H1 (cell line): ENCODE measurements around the gene CHAC1. TPM values are rescaled to one million over a fixed set of nuclear protein-coding genes. Genes with fewer than 3 reads are reported as not detected.

Experiments used
- CTCF ChIA-PET: fragments of 300-600 bp; sonication (Branson Sonifier 250); formaldehyde crosslinking; loops from one replicate; lab custom pipeline; 2021; ENCODE audit not compliant: partially characterized antibody; lab: Charles Lee
- POLR2A ChIA-PET: fragments of 300-600 bp; sonication (Branson Sonifier 250); formaldehyde crosslinking; loops from one replicate; lab custom pipeline; 2021; ENCODE audit warnings: inconsistent platforms; ENCODE audit not compliant: partially characterized antibody; lab: Charles Lee
- DNase-seq, 2 experiments: peaks; one replicate each; pipeline versions ENCODE4 v3.0.0 to v3.0.0-alpha.2; 2010 to 2022; ENCODE audit warnings: low spot score in 2 of 2, low read depth in 1 of 2, mixed read lengths in 1 of 2
- FAIRE-seq: peaks from 2 replicates; lab custom pipeline; 2011; peaks lifted over from hg19 to GRCh38; lab: Jason Lieb, UNC
- H2AFZ ChIP-seq: 2 replicates; pipeline ENCODE4 v1.8.1; 2012; ENCODE audit warnings: low read length, inconsistent platforms
- H2AK5ac ChIP-seq: 2 replicates; pipeline ENCODE4 v1.6.1; 2013; ENCODE audit warnings: low read depth, low read length
- H2BK120ac ChIP-seq: replicated peaks from 2 replicates; pipeline ENCODE3; 2013; ENCODE audit warnings: low read depth, low read length, inconsistent platforms
- H2BK12ac ChIP-seq: 2 replicates; pipeline ENCODE4 v1.6.1; 2013; ENCODE audit warnings: low read depth, low read length
- H2BK15ac ChIP-seq: 2 replicates; pipeline ENCODE4 v1.6.1; 2013; ENCODE audit warnings: low read length
- H2BK20ac ChIP-seq: 2 replicates; pipeline ENCODE4 v1.6.1; 2013; ENCODE audit warnings: low read length
- H2BK5ac ChIP-seq: 2 replicates; pipeline ENCODE4 v1.6.1; 2013; ENCODE audit warnings: low read depth, low read length
- H3K14ac ChIP-seq: 2 replicates; pipeline ENCODE4 v1.6.1; 2013; ENCODE audit warnings: inconsistent platforms; ENCODE audit not compliant: insufficient read length
- H3K18ac ChIP-seq: 2 replicates; pipeline ENCODE4 v1.6.1; 2013; ENCODE audit warnings: low read length; ENCODE audit errors: extremely low read depth
- H3K23ac ChIP-seq: 2 replicates; pipeline ENCODE4 v1.6.1; 2013; ENCODE audit warnings: inconsistent platforms; ENCODE audit not compliant: insufficient read length
- H3K23me2 ChIP-seq: 2 replicates; pipeline ENCODE4 v1.6.1; 2013; ENCODE audit warnings: low read depth, low read length
- H3K27ac ChIP-seq: 2 replicates; pipeline ENCODE4 v1.6.1; 2011; ENCODE audit warnings: low read depth, low read length, inconsistent platforms
- H3K27me3 ChIP-seq, 4 experiments: replicated peaks in 1 of 4; 1 replicate in 1 of 4; 2 replicates in 3 of 4; pipeline versions ENCODE4 v1.6.1 to v1.8.1; 2011 to 2013; ENCODE audit warnings: low read length in 3 of 4, mild to moderate bottlenecking in 3 of 4, inconsistent platforms in 2 of 4, mixed read lengths in 2 of 4, moderate library complexity in 1 of 4; ENCODE audit not compliant: control insufficient read depth in 3 of 4, insufficient read depth in 3 of 4; ENCODE audit errors: extremely low read depth in 1 of 4
- H3K36me3 ChIP-seq, 4 experiments: 2 replicates each; pipeline versions ENCODE4 v1.6.1 to v1.8.1; 2011 to 2013; ENCODE audit warnings: mild to moderate bottlenecking in 4 of 4, low read length in 3 of 4, moderate library complexity in 2 of 4, control low read depth in 1 of 4, inconsistent platforms in 1 of 4; ENCODE audit not compliant: insufficient read depth in 4 of 4, control insufficient read depth in 2 of 4
- H3K4ac ChIP-seq: replicated peaks from 2 replicates; pipeline ENCODE3; 2013; ENCODE audit warnings: low read length, low read depth, mixed read lengths, inconsistent platforms; ENCODE audit not compliant: insufficient read length
- H3K4me1 ChIP-seq, 4 experiments: replicated peaks in 1 of 4; 1 replicate in 1 of 4; 2 replicates in 3 of 4; pipeline versions ENCODE4 v1.6.1 to v1.8.1; 2011 to 2013; ENCODE audit warnings: low read length in 3 of 4, inconsistent platforms in 2 of 4, mixed read lengths in 1 of 4; ENCODE audit not compliant: insufficient read depth in 4 of 4, control insufficient read depth in 3 of 4
- H3K4me2 ChIP-seq, 2 experiments: 2 replicates each; pipeline versions ENCODE4 v1.6.1 to v1.8.1; 2011 to 2013; ENCODE audit warnings: low read depth in 2 of 2, low read length in 2 of 2, control low read depth in 1 of 2, inconsistent platforms in 1 of 2, mild to moderate bottlenecking in 1 of 2; ENCODE audit not compliant: insufficient read depth in 1 of 2
- H3K4me3 ChIP-seq, 4 experiments: fragments of 200-600, 300-600 bp in 1 of 4; sonication (generic), shearing (Covaris generic), sonication (Bioruptor Twin) in 1 of 4; 2 replicates each; pipeline versions ENCODE4 v1.5.1 to v1.8.1; 2011 to 2016; ENCODE audit warnings: low read length in 4 of 4, low read depth in 3 of 4, control low read depth in 2 of 4, inconsistent platforms in 2 of 4, mild to moderate bottlenecking in 2 of 4, mixed read lengths in 1 of 4, moderate library complexity in 1 of 4; ENCODE audit not compliant: insufficient read depth in 2 of 4; ENCODE audit errors: extremely low read depth in 1 of 4
- H3K56ac ChIP-seq: replicated peaks from 2 replicates; pipeline ENCODE3; 2013; ENCODE audit warnings: low read depth, mild to moderate bottlenecking, mixed read lengths, low read length, inconsistent platforms; ENCODE audit not compliant: insufficient read length
- H3K79me1 ChIP-seq: 2 replicates; pipeline ENCODE4 v1.6.1; 2013; ENCODE audit warnings: low read depth, low read length, control low read depth
- H3K79me2 ChIP-seq, 2 experiments: 2 replicates each; pipeline versions ENCODE4 v1.6.1 to v1.8.1; 2012 to 2013; ENCODE audit warnings: low read length in 2 of 2, mild to moderate bottlenecking in 2 of 2, inconsistent platforms in 1 of 2; ENCODE audit not compliant: insufficient read depth in 2 of 2, control insufficient read depth in 1 of 2
- H3K9ac ChIP-seq, 4 experiments: replicated peaks in 1 of 4; 1 replicate in 1 of 4; 2 replicates in 3 of 4; pipeline versions ENCODE4 v1.6.1 to v1.8.1; 2011 to 2013; ENCODE audit warnings: low read depth in 3 of 4, low read length in 3 of 4, control low read depth in 2 of 4, mild to moderate bottlenecking in 2 of 4, moderate library complexity in 2 of 4, inconsistent platforms in 1 of 4; ENCODE audit errors: extremely low read depth in 1 of 4
- H3K9me3 ChIP-seq, 2 experiments: 2 replicates each; pipeline versions ENCODE4 v1.6.1 to v1.8.1; 2012 to 2013; ENCODE audit warnings: mild to moderate bottlenecking in 2 of 2, moderate library complexity in 2 of 2, control low read depth in 1 of 2, inconsistent platforms in 1 of 2, low read depth in 1 of 2, low read length in 1 of 2, mixed read lengths in 1 of 2; ENCODE audit not compliant: insufficient read depth in 2 of 2
- H4K20me1 ChIP-seq, 2 experiments: replicated peaks in 1 of 2; 2 replicates each; pipeline versions ENCODE3 to v1.8.1; 2011 to 2013; ENCODE audit warnings: inconsistent platforms in 2 of 2, low read length in 2 of 2, mild to moderate bottlenecking in 1 of 2; ENCODE audit not compliant: insufficient read depth in 2 of 2, control insufficient read depth in 1 of 2
- H4K5ac ChIP-seq: 2 replicates; pipeline ENCODE4 v1.6.1; 2013; ENCODE audit warnings: low read length, low read depth, mixed read lengths, inconsistent platforms; ENCODE audit not compliant: insufficient read length
- H4K8ac ChIP-seq: 2 replicates; pipeline ENCODE4 v1.8.0; 2013; ENCODE audit warnings: mild to moderate bottlenecking, moderate library complexity, low read length, inconsistent platforms; ENCODE audit not compliant: insufficient read depth; ENCODE audit errors: extremely low read depth
- H4K91ac ChIP-seq: replicated peaks from 2 replicates; pipeline ENCODE3; 2013; ENCODE audit warnings: low read length, mixed read lengths, inconsistent platforms; ENCODE audit not compliant: insufficient read length
- ASH2L ChIP-seq: fragments of 200-600, 300-600 bp; sonication (generic); IDR thresholded peaks from one replicate; pipeline ENCODE4 v1.7.1; 2017; ENCODE audit warnings: low read length
- BACH1 ChIP-seq: IDR thresholded peaks from 2 replicates; pipeline ENCODE4 v1.6.1; 2012; ENCODE audit warnings: low read length, improper control_type of control experiment
- FOSL1 ChIP-seq: IDR thresholded peaks from 2 replicates; pipeline ENCODE4 v1.6.1; 2011; ENCODE audit warnings: mild to moderate bottlenecking, low read depth, low read length, moderate library complexity; ENCODE audit not compliant: insufficient read depth
- KDM4A ChIP-seq: IDR thresholded peaks from one replicate; pipeline ENCODE4 v1.7.1; 2012; ENCODE audit warnings: low read depth, mild to moderate bottlenecking, moderate library complexity, low read length, inconsistent platforms; ENCODE audit not compliant: severe bottlenecking
- MAFK ChIP-seq: IDR thresholded peaks from 2 replicates; pipeline ENCODE4 v1.6.1; 2012; ENCODE audit warnings: low read depth, mild to moderate bottlenecking, improper control_type of control experiment, low read length
- POLR2A ChIP-seq, 2 experiments: IDR thresholded peaks; 1 replicate in 1 of 2; 2 replicates in 1 of 2; pipeline ENCODE4 v1.6.1; 2011; ENCODE audit warnings: low read depth in 2 of 2, low read length in 2 of 2, mild to moderate bottlenecking in 2 of 2; ENCODE audit errors: control extremely low read depth in 1 of 2
- RAD21 ChIP-seq, 2 experiments: IDR thresholded peaks in 1 of 2; conservative IDR thresholded peaks in 1 of 2; 2 replicates each; pipeline ENCODE4 v1.6.1; 2011; ENCODE audit warnings: low read depth in 2 of 2, low read length in 2 of 2, improper control_type of control experiment in 1 of 2, inconsistent platforms in 1 of 2, mild to moderate bottlenecking in 1 of 2, moderate library complexity in 1 of 2
- SP1 ChIP-seq: IDR thresholded peaks from 2 replicates; pipeline ENCODE4 v1.6.1; 2011; ENCODE audit warnings: low read depth, low read length
- SRF ChIP-seq: IDR thresholded peaks from 2 replicates; pipeline ENCODE4 v1.6.1; 2011; ENCODE audit warnings: mild to moderate bottlenecking, low read depth, low read length, moderate library complexity
- TAF7 ChIP-seq: optimal IDR thresholded peaks from 2 replicates; pipeline ENCODE3; 2011; ENCODE audit warnings: low read depth, mild to moderate bottlenecking, inconsistent platforms, low read length, moderate library complexity, borderline replicate concordance
- ZNF274 ChIP-seq: IDR thresholded peaks from 2 replicates; pipeline ENCODE4 v1.7.0; 2012; ENCODE audit warnings: low read length, borderline replicate concordance; ENCODE audit errors: extremely low read depth
- WGBS, 2 experiments: shearing (Covaris generic) in 1 of 2; methylation state at CpG; one replicate each; pipeline versions ENCODE4 v1.1.6 to v1.1.7; 2013 to 2015; ENCODE audit warnings: low lambda C conversion rate in 2 of 2, mixed read lengths in 2 of 2, inconsistent platforms in 1 of 2, low coverage in 1 of 2, missing lambda C conversion rate in 1 of 2; ENCODE audit not compliant: insufficient replicate concordance in 2 of 2, insufficient coverage in 1 of 2, insufficient read length in 1 of 2; ENCODE audit errors: extremely low coverage in 1 of 2, missing lambda C conversion rate in 1 of 2; 5-methylcytosine and 5-hydroxymethylcytosine counted together
- polyA plus RNA-seq, 7 experiments: library from polyadenylated mRNA; depleted of rRNA in 3 of 7; stranded (reverse) in 5 of 7; unstranded in 2 of 7; fragments of >200 nt in 5 of 7; fragments of 200-250 nt in 2 of 7; gene quantifications; 1 replicate in 5 of 7; 2 replicates in 1 of 7; 4 replicates in 1 of 7; pipeline versions ENCODE4 v1.2.1 to v1.2.3, GENCODE V29; 2011 to 2013; ENCODE audit warnings: missing spikeins in 2 of 7, mixed read lengths in 2 of 7
- total RNA-seq: library from RNA; stranded (reverse); fragmentation: NEBNext Ultra II Directional; extraction: Animal tissue kit (Norgen Biotek cat#: 25700); gene quantifications from 2 replicates; pipeline ENCODE4 v1.2.1, GENCODE V29; 2021

The CHAC1 gene
- total and polyA plus RNA-seq, 2 of the 8 experiments (the other 6 are each of a cell fraction or from before 2014, with no cell fraction given): 34.3 to 159 TPM

- ChIA-PET POLR2A (interaction anchor here (0.8 to 43.8 kb wide), 6 partner anchors 8 to 96 kb away, joined by 3 to 1505 read pairs (median 38); partner anchors contain the start of gene CHAC1), CTCF (interaction anchor here (0.6 to 33.1 kb wide), 6 partner anchors 1 to 268 kb away, joined by 3 to 619 read pairs (median 296); partner anchors contain the start of genes CHAC1, DLL4 and VPS18)
- TF ChIP-seq POLR2A (IDR thresholded peaks at IDR 0.05; ENCODE audit: control extremely low read depth in 1 of 2, low read depth in 2 of 2, low read length in 2 of 2) (no peak), SRF (no peak), KDM4A (peak; percentile 79), SP1 (no peak), ASH2L (peak; percentile 55), BACH1 (no peak), MAFK (peak; percentile 2; the same call in 1 of the 2 replicates), ZNF274 (no peak), FOSL1 (no peak), RAD21 (IDR thresholded peaks at IDR 0.05 in 1 of 2, conservative IDR thresholded peaks at IDR 0.05 in 1 of 2; ENCODE audit: low read depth in 2 of 2, low read length in 2 of 2) (no peak), TAF7 (no peak)
Observed at GRCh38 chr15:40925863-40926658, 27.2 kb upstream of the CHAC1 start.

More at GRCh38 chr15:40925863-40926658, 27.2 kb upstream of the CHAC1 start:
- no peak overlapping the region for H4K91ac ChIP-seq
- peak overlapping the region; percentile 72; the same call in 1 of the 2 replicates for H2BK12ac ChIP-seq
- H3K9ac ChIP-seq: no peak overlapping the region
- no peak overlapping the region for H3K23ac ChIP-seq
- no peak overlapping the region for H4K5ac ChIP-seq
- H4K8ac ChIP-seq: peak overlapping the region; percentile 35
- H3K36me3 ChIP-seq: no peaks in the 10 kb centered on the region
- H3K79me1 ChIP-seq: no peaks in the 10 kb centered on the region
- no peak overlapping the region for H2BK120ac ChIP-seq
- no peak overlapping the region for H3K4ac ChIP-seq
- no peak overlapping the region for H2AK5ac ChIP-seq
- H2BK15ac ChIP-seq: no peak overlapping the region
- peak overlapping the region; percentile 87 to 97 for H3K4me2 ChIP-seq
- peak overlapping the region; percentile 60 for H3K18ac ChIP-seq
- H3K14ac ChIP-seq: no peak overlapping the region
- H3K9me3 ChIP-seq: no peaks in the 10 kb centered on the region
- no peak overlapping the region for H3K27ac ChIP-seq
- H3K56ac ChIP-seq: no peak overlapping the region
- peaks cover 67 to 97% (median 91%) of the 10 kb centered on the region in 4 experiments for H3K27me3 ChIP-seq
- DNase-seq: peak in 1 of 2 experiments; percentile 81
- WGBS, 2 experiments: 2% methylated on average over 58 of the region's 61 CpGs; no CpG with 5 or more reads in 1 of the 2 experiments
- no peak for FAIRE-seq
- H2AFZ ChIP-seq: peak overlapping the region; percentile 43; the same call in 1 of the 2 replicates
- H2BK5ac ChIP-seq: no peak overlapping the region
- peaks cover 0 to 18% of the 10 kb centered on the region in 2 experiments for H4K20me1 ChIP-seq
- H3K4me3 ChIP-seq: peak overlapping the region; percentile 16 to 71 (median 29)
- H3K4me1 ChIP-seq: peaks cover 3 to 34% (median 19%) of the 10 kb centered on the region in 4 experiments
- H2BK20ac ChIP-seq: no peak overlapping the region
- peaks cover 29% of the 10 kb centered on the region; the same call in 1 of the 2 replicates for H3K23me2 ChIP-seq
- no peaks in the 10 kb centered on the region for H3K79me2 ChIP-seq
